Measurements from ENCODE around the gene EMID1.

- TF ChIP-seq CTCF (conservative IDR thresholded peaks at IDR 0.05; ENCODE audit: low read length) = no peak
- TF ChIP-seq EZH2phosphoT487 (IDR thresholded peaks at IDR 0.05; ENCODE audit: borderline replicate concordance, low read depth, low read length) = no peak
Measured at GRCh38 chr22:29225422-29226090, 19.9 kb downstream of the EMID1 start.
